SKM-1 (cell line): ENCODE results near the gene ICOS.
"Not testable (repeated sequence)": the region's sequence is repeated elsewhere in the genome, so short reads cannot be mapped to it uniquely, and the experiment has no call there.

Experiments
- DNase-seq: peaks from one replicate; lab custom pipeline; 2025; ENCODE audit not compliant: unreplicated experiment; lab: John Stamatoyannopoulos, UW

Gene ICOS

GRCh38 chr2:203916756-203917155 lies 19.8 kb upstream of the ICOS start:
- no peak for DNase-seq

GRCh38 chr2:203918264-203918663 lies 18.3 kb upstream of the ICOS start:
- no peak for DNase-seq

- DNase-seq = no peak
Measured at GRCh38 chr2:203918839-203919238, 17.7 kb upstream of the ICOS start.

GRCh38 chr2:203925512-203926158 lies 10.9 kb upstream of the ICOS start:
- no peak for DNase-seq

GRCh38 chr2:203928849-203929248 lies 7.7 kb upstream of the ICOS start:
- DNase-seq = no peak

GRCh38 chr2:203931262-203931661 lies 5.3 kb upstream of the ICOS start:
- DNase-seq = not testable (repeated sequence)

GRCh38 chr2:203934041-203934492 lies 2.5 kb upstream of the ICOS start:
- DNase-seq = no peak

- no peak for DNase-seq
Measured at GRCh38 chr2:203934711-203935438, 1.7 kb upstream of the ICOS start.

GRCh38 chr2:203935568-203935967 lies 995 bp upstream of the ICOS start:
- DNase-seq = no peak

- no peak for DNase-seq
Measured at GRCh38 chr2:203936949-203937348, 386 bp downstream of the ICOS start.

- DNase-seq = no peak
Measured at GRCh38 chr2:203937788-203938187, 1.2 kb downstream of the ICOS start.

- no peak for DNase-seq
Measured at GRCh38 chr2:203940039-203940438, 3.5 kb downstream of the ICOS start.

GRCh38 chr2:203943493-203944382 lies 7.2 kb downstream of the ICOS start:
- not testable (repeated sequence) for DNase-seq

GRCh38 chr2:203948733-203949132 lies 12.2 kb downstream of the ICOS start:
- no peak for DNase-seq

GRCh38 chr2:203949228-203949627 lies 12.7 kb downstream of the ICOS start:
- no peak for DNase-seq

- no peak for DNase-seq
Measured at GRCh38 chr2:203951366-203951902, 14.9 kb downstream of the ICOS start.

- DNase-seq = no peak
Measured at GRCh38 chr2:203959265-203959664, 22.7 kb downstream of the ICOS start.

- no peak for DNase-seq
Measured at GRCh38 chr2:203959672-203960071, 23.1 kb downstream of the ICOS start.

GRCh38 chr2:203960811-203961210 lies 24.2 kb downstream of the ICOS start:
- no peak for DNase-seq

- DNase-seq = not testable (repeated sequence)
Measured at GRCh38 chr2:203965190-203965589, 28.6 kb downstream of the ICOS start.

GRCh38 chr2:203971251-203971650 lies 34.7 kb downstream of the ICOS start:
- no peak for DNase-seq
